Measurements from ENCODE around the gene PGAP1. TPM values are rescaled to one million over a fixed set of nuclear protein-coding genes. Genes with fewer than 3 reads are reported as not detected.

PGAP1 gene
- total RNA-seq, 4 donors from 2014 or later, result 8.0 to 13.3 (median 12.7) TPM

- H3K27ac ChIP-seq, result no peak overlapping the region
- 61% methylated on average over 1 of the region's 1 CpG for WGBS, 2 donors
- no peaks in the 10 kb centered on the region for H3K9me3 ChIP-seq
- H3K4me1 ChIP-seq, result no peaks in the 10 kb centered on the region
- TF ChIP-seq CTCF (IDR thresholded peaks at IDR 0.05) (no peak), EP300 (IDR thresholded peaks at IDR 0.05) (no peak), POLR2A (IDR thresholded peaks at IDR 0.05) (no peak)
- no peak for DNase-seq (ENCODE audit: low spot score in 2 of 2)
- no peaks in the 10 kb centered on the region for H3K27me3 ChIP-seq
- H3K4me3 ChIP-seq, result no peak overlapping the region
- peaks cover 0 to 5% (median 0%) of the 10 kb centered on the region in 3 donors for H3K36me3 ChIP-seq
Measured at GRCh38 chr2:196851088-196851487, 75.4 kb downstream of the PGAP1 start.

GRCh38 chr2:196849895-196850294, 76.6 kb downstream of the PGAP1 start:
- Histone ChIP-seq H3K4me1 (no peaks in the 10 kb centered on the region), H3K9me3 (no peaks in the 10 kb centered on the region), H3K36me3 (no peaks in the 10 kb centered on the region), H3K27ac (no peak overlapping the region), H3K27me3 (no peaks in the 10 kb centered on the region), H3K4me3 (no peak overlapping the region)
- no peak for DNase-seq (ENCODE audit: low spot score in 2 of 2)
- TF ChIP-seq EP300 (IDR thresholded peaks at IDR 0.05) (no peak), POLR2A (IDR thresholded peaks at IDR 0.05) (no peak), CTCF (IDR thresholded peaks at IDR 0.05) (peak in 2 of 5 experiments; percentile 10 to 26)

DNA sequence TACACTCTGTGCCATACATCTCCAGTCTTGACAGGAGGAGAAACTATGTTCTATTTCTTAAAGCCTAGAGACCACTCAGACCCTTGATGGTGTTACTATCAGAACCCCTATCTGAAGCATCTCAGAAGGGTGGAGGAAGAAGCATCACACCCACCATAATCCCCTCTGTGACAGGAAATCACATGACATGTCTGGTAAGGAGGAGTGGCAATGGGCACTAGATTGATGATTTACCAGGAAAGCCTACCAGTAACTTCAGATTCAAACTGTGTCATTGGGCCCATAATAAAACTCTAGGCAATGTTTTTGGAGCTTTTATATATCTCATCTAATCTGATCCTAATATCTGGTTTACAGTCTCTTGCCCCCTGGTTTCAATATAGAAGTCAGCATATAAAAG, 80.2 kb downstream of the PGAP1 start:
- TF ChIP-seq POLR2A (IDR thresholded peaks at IDR 0.05) (no peak), CTCF (IDR thresholded peaks at IDR 0.05) (no peak), EP300 (IDR thresholded peaks at IDR 0.05) (no peak)
- no peaks in the 10 kb centered on the region for H3K9me3 ChIP-seq
- H3K27ac ChIP-seq, result no peak overlapping the region
- no peaks in the 10 kb centered on the region for H3K27me3 ChIP-seq
- H3K36me3 ChIP-seq, result peaks cover 0 to 13% (median 0%) of the 10 kb centered on the region in 3 donors
- H3K4me1 ChIP-seq, result no peaks in the 10 kb centered on the region
- DNase-seq (ENCODE audit: low spot score in 2 of 2), result no peak
- H3K4me3 ChIP-seq, result no peak overlapping the region

- no peak for DNase-seq (ENCODE audit: low spot score in 2 of 2)
- WGBS, 2 donors, result 87 to 91% methylated on average over 3 of the region's 3 CpGs
- Histone ChIP-seq H3K4me1 (no peaks in the 10 kb centered on the region), H3K27ac (no peak overlapping the region), H3K4me3 (no peak overlapping the region), H3K27me3 (no peaks in the 10 kb centered on the region), H3K36me3 (peaks cover 0 to 22% (median 0%) of the 10 kb centered on the region in 3 donors), H3K9me3 (no peaks in the 10 kb centered on the region)
- TF ChIP-seq CTCF (IDR thresholded peaks at IDR 0.05), result no peak
- TF ChIP-seq POLR2A (IDR thresholded peaks at IDR 0.05), result no peak
- no peak for TF ChIP-seq EP300 (IDR thresholded peaks at IDR 0.05)
Measured at GRCh38 chr2:196845371-196845770, 81.1 kb downstream of the PGAP1 start.

- WGBS, 2 donors, result 87 to 90% methylated on average over 2 of the region's 2 CpGs
- no peak for DNase-seq (ENCODE audit: low spot score in 2 of 2)
- Histone ChIP-seq H3K4me3 (no peak overlapping the region), H3K9me3 (no peaks in the 10 kb centered on the region), H3K36me3 (peaks cover 0 to 45% (median 0%) of the 10 kb centered on the region in 3 donors), H3K27me3 (no peaks in the 10 kb centered on the region), H3K27ac (no peak overlapping the region), H3K4me1 (no peaks in the 10 kb centered on the region)
- no peak for TF ChIP-seq POLR2A (IDR thresholded peaks at IDR 0.05)
Measured at GRCh38 chr2:196840171-196840570, 86.3 kb downstream of the PGAP1 start.

- Histone ChIP-seq H3K27ac (no peak overlapping the region), H3K4me1 (no peaks in the 10 kb centered on the region), H3K4me3 (no peak overlapping the region), H3K9me3 (no peaks in the 10 kb centered on the region), H3K27me3 (no peaks in the 10 kb centered on the region), H3K36me3 (peaks cover 0 to 45% (median 0%) of the 10 kb centered on the region in 3 donors)
- WGBS, 2 donors, result 83 to 94% methylated on average over 2 of the region's 2 CpGs
- no peak for TF ChIP-seq CTCF (IDR thresholded peaks at IDR 0.05)
- no peak for TF ChIP-seq EP300 (IDR thresholded peaks at IDR 0.05)
- no peak for TF ChIP-seq POLR2A (IDR thresholded peaks at IDR 0.05)
- DNase-seq (ENCODE audit: low spot score in 2 of 2), result no peak
Measured at GRCh38 chr2:196839574-196839973, 86.9 kb downstream of the PGAP1 start.

Data from tibial nerve (tissue), 4 donors.